ENCODE data around the gene HRH3.

DNA sequence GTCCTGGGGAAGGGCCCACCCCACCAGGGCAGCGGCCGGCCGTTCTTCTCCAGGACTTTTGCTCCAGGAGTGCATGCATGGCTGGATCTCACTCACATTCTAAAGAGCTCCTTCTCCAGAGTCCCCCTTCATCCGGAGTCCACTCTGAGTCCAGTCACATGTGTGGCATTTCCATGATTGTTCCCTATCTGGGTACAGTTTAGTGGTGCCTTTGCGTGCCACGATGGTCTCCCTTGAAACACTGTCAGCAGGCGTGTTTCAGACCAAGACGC is 39.2 kb upstream of the HRH3 start:
- TF ChIP-seq, protein P1, sequence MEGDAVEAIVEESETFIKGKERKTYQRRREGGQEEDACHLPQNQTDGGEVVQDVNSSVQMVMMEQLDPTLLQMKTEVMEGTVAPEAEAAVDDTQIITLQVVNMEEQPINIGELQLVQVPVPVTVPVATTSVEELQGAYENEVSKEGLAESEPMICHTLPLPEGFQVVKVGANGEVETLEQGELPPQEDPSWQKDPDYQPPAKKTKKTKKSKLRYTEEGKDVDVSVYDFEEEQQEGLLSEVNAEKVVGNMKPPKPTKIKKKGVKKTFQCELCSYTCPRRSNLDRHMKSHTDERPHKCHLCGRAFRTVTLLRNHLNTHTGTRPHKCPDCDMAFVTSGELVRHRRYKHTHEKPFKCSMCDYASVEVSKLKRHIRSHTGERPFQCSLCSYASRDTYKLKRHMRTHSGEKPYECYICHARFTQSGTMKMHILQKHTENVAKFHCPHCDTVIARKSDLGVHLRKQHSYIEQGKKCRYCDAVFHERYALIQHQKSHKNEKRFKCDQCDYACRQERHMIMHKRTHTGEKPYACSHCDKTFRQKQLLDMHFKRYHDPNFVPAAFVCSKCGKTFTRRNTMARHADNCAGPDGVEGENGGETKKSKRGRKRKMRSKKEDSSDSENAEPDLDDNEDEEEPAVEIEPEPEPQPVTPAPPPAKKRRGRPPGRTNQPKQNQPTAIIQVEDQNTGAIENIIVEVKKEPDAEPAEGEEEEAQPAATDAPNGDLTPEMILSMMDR (IDR thresholded peaks at IDR 0.05; ENCODE audit: low read length) = no peak
- TF ChIP-seq EZH2 (IDR thresholded peaks at IDR 0.05; ENCODE audit: borderline replicate concordance, low read length) = no peak

All from OCI-LY1 (cell line).